ENCODE data around the gene TNRC6B.

Gene TNRC6B

DNA sequence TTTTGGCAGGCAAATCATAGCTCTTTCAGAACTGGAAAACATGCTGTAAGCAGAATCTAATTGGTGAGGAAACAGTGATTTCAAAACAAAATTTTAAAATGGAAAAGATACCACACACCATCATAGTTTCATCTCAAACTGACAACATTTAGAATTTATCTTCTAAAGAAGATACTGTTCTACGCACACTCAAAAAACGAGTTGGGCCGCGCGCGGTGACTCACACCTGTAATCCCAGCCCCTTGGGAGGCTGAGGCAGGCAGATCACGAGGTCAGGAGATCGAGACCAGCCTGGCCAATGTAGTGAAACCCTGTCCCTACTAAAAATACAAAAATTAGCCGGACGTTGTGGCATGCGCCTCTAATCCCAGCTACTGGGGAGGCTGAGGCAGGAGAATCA is 124.4 kb downstream of the TNRC6B start:
- Histone ChIP-seq H3K9ac (ENCODE audit: low read length) (no peak overlapping the region), H3K4me1 (ENCODE audit: low read length) (peaks cover 15% of the 10 kb centered on the region), H3K36me3 (replicated peaks; ENCODE audit: low read depth, low read length) (peaks cover 28% of the 10 kb centered on the region), H3K9me3 (ENCODE audit: insufficient read depth, low read length) (no peaks in the 10 kb centered on the region), H3K4me3 (ENCODE audit: low read length) (no peak overlapping the region), H4K20me1 (ENCODE audit: insufficient read depth, low read length) (0 out of 2 replicates have a peak, but pooled peaks cover 2% of the 10 kb centered on the region), H2AFZ (ENCODE audit: low read depth, low read length) (no peak overlapping the region), H3K79me2 (ENCODE audit: low read length) (no peaks in the 10 kb centered on the region), H3K4me2 (ENCODE audit: low read length) (no peak overlapping the region), H3K27me3 (ENCODE audit: low read depth, low read length) (no peaks in the 10 kb centered on the region), H3K27ac (ENCODE audit: low read length) (no peak overlapping the region)
- TF ChIP-seq EZH2phosphoT487 (IDR thresholded peaks at IDR 0.05; ENCODE audit: low read depth) = no peak
- TF ChIP-seq, protein P1, sequence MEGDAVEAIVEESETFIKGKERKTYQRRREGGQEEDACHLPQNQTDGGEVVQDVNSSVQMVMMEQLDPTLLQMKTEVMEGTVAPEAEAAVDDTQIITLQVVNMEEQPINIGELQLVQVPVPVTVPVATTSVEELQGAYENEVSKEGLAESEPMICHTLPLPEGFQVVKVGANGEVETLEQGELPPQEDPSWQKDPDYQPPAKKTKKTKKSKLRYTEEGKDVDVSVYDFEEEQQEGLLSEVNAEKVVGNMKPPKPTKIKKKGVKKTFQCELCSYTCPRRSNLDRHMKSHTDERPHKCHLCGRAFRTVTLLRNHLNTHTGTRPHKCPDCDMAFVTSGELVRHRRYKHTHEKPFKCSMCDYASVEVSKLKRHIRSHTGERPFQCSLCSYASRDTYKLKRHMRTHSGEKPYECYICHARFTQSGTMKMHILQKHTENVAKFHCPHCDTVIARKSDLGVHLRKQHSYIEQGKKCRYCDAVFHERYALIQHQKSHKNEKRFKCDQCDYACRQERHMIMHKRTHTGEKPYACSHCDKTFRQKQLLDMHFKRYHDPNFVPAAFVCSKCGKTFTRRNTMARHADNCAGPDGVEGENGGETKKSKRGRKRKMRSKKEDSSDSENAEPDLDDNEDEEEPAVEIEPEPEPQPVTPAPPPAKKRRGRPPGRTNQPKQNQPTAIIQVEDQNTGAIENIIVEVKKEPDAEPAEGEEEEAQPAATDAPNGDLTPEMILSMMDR (IDR thresholded peaks at IDR 0.05; ENCODE audit: low read depth, low read length) = no peak

DNA sequence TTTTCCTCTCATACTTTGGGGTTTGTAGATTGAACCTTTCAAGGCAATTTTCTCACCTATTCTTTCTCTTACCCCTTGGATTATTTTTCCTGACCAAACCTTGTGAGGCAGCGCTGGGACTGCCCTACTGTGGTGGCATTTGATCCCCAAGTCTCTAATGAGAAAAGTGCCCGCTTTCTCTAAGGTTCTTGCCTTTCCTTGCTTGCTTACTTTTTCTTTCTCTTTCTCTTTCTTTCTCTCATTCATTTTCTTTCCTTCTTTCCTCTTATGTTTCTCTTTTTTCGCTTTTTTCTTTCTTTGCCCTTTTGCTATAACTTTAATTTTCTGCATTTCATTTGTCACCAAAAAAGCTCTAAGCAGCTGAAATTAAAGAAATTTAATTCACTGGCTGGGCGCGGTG is 127.9 kb downstream of the TNRC6B start:
- Histone ChIP-seq H3K4me2 (ENCODE audit: low read length) (no peak overlapping the region), H3K4me1 (ENCODE audit: low read length) (peaks cover 22% of the 10 kb centered on the region), H2AFZ (ENCODE audit: low read depth, low read length) (no peak overlapping the region), H3K9me3 (ENCODE audit: insufficient read depth, low read length) (no peaks in the 10 kb centered on the region), H3K36me3 (replicated peaks; ENCODE audit: low read depth, low read length) (peaks cover 43% of the 10 kb centered on the region), H3K4me3 (ENCODE audit: low read length) (no peak overlapping the region), H4K20me1 (ENCODE audit: insufficient read depth, low read length) (peaks cover 16% of the 10 kb centered on the region), H3K9ac (ENCODE audit: low read length) (no peak overlapping the region), H3K79me2 (ENCODE audit: low read length) (no peaks in the 10 kb centered on the region), H3K27ac (ENCODE audit: low read length) (no peak overlapping the region), H3K27me3 (ENCODE audit: low read depth, low read length) (no peaks in the 10 kb centered on the region)
- TF ChIP-seq, protein P1 (IDR thresholded peaks at IDR 0.05; ENCODE audit: low read depth, low read length) = no peak
- TF ChIP-seq EZH2phosphoT487 (IDR thresholded peaks at IDR 0.05; ENCODE audit: low read depth) = no peak

DNA sequence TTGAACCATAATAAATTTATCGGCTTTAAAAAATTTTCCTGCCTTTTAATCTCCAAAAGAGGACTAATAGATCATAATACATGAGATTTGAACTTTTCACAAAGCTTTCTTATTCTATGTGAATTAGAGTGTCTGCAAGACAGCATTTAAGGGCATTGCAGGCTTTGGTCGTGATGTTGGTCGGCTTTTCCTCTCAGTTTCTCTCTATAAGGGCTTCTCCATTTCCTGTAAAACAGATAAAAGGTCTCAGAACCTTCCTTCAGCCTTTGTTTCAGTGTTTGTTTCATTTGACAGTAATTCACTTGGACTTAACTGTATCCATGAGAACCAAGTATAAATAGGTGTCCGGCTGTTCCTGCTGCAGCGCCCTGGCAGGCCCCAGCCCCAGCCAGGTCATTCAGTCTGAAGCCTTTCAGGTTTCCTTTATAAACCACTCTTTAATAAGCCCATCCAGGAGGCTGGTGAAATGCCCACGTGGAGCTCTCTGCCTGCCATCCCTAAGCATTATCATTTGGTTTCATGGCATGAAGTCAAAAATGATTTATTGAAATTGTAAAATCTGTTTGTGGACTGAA is 131.4 kb downstream of the TNRC6B start:
- Histone ChIP-seq H3K9ac (ENCODE audit: low read length) (no peak overlapping the region), H2AFZ (ENCODE audit: low read depth, low read length) (no peak overlapping the region), H3K4me3 (ENCODE audit: low read length) (no peak overlapping the region), H3K27me3 (ENCODE audit: low read depth, low read length) (no peaks in the 10 kb centered on the region), H3K9me3 (ENCODE audit: insufficient read depth, low read length) (no peaks in the 10 kb centered on the region), H3K27ac (ENCODE audit: low read length) (no peak overlapping the region), H3K36me3 (replicated peaks; ENCODE audit: low read depth, low read length) (peaks cover 50% of the 10 kb centered on the region), H3K4me1 (ENCODE audit: low read length) (peaks cover 15% of the 10 kb centered on the region), H3K4me2 (ENCODE audit: low read length) (no peak overlapping the region), H3K79me2 (ENCODE audit: low read length) (no peaks in the 10 kb centered on the region), H4K20me1 (ENCODE audit: insufficient read depth, low read length) (peaks cover 20% of the 10 kb centered on the region)
- no peak for TF ChIP-seq EZH2phosphoT487 (IDR thresholded peaks at IDR 0.05; ENCODE audit: low read depth)
- TF ChIP-seq, protein P1 (IDR thresholded peaks at IDR 0.05; ENCODE audit: low read depth, low read length) = no peak

DNA sequence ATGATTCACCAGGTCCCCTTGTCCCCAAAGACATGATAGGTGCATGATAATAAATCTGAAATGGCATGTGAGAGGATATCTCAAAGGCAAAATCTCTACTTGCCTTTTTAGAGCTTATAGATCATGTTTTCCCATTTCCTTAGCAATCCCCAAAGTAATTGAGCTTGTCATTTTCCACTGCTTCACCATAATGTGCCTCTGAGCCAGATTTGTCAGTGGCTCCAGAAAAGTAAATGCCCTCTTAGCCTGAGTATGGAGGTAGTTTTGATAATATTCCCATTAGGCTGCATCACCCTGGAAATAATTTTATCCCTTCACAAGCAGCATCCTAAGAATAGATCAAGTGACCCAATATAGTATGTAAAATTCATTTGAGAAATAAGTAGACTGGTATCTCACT is 131.9 kb downstream of the TNRC6B start:
- Histone ChIP-seq H3K9ac (ENCODE audit: low read length) (no peak overlapping the region), H3K36me3 (replicated peaks; ENCODE audit: low read depth, low read length) (peaks cover 55% of the 10 kb centered on the region), H4K20me1 (ENCODE audit: insufficient read depth, low read length) (peaks cover 20% of the 10 kb centered on the region), H3K4me1 (ENCODE audit: low read length) (peaks cover 15% of the 10 kb centered on the region), H3K4me3 (ENCODE audit: low read length) (no peak overlapping the region), H3K4me2 (ENCODE audit: low read length) (no peak overlapping the region), H3K27ac (ENCODE audit: low read length) (no peak overlapping the region), H3K27me3 (ENCODE audit: low read depth, low read length) (no peaks in the 10 kb centered on the region), H2AFZ (ENCODE audit: low read depth, low read length) (no peak overlapping the region), H3K9me3 (ENCODE audit: insufficient read depth, low read length) (no peaks in the 10 kb centered on the region), H3K79me2 (ENCODE audit: low read length) (no peaks in the 10 kb centered on the region)
- TF ChIP-seq, protein P1 (IDR thresholded peaks at IDR 0.05; ENCODE audit: low read depth, low read length) = no peak
